Skeletal muscle cell (primary cell): ENCODE data around the gene ANXA3.
"Not testable (repeated sequence)": the region's sequence is repeated elsewhere in the genome, so short reads cannot be mapped to it uniquely, and the experiment has no call there.

Source experiments
- DNase-seq: peaks from one replicate; pipeline ENCODE4 v3.0.0-alpha.2; 2010; ENCODE audit warnings: low read depth
- H3K4me3 ChIP-seq: 2 replicates; pipeline ENCODE4 v1.5.1; 2011; ENCODE audit warnings: low read depth, mild to moderate bottlenecking, control low read depth, low read length, moderate library complexity

The ANXA3 gene

GRCh38 chr4:78567500-78568060, 16.0 kb downstream of the ANXA3 start:
- no peak for DNase-seq

GRCh38 chr4:78568640-78569305, 17.2 kb downstream of the ANXA3 start:
- DNase-seq = no peak
- no peak overlapping the region for H3K4me3 ChIP-seq

More at GRCh38 chr4:78567500-78568060, 16.0 kb downstream of the ANXA3 start:
- no peak overlapping the region for H3K4me3 ChIP-seq

- no peak overlapping the region for H3K4me3 ChIP-seq
- DNase-seq = no peak
Observed at GRCh38 chr4:78569306-78569821, 17.8 kb downstream of the ANXA3 start.

- DNase-seq = no peak
- no peak overlapping the region for H3K4me3 ChIP-seq
Observed at GRCh38 chr4:78570117-78570516, 18.5 kb downstream of the ANXA3 start.

- H3K4me3 ChIP-seq = no peak overlapping the region
- DNase-seq = no peak
Observed at GRCh38 chr4:78571804-78572203, 20.2 kb downstream of the ANXA3 start.

- DNase-seq = no peak
- no peak overlapping the region for H3K4me3 ChIP-seq
Observed at GRCh38 chr4:78578674-78579425, 27.3 kb downstream of the ANXA3 start.

GRCh38 chr4:78581618-78582017, 30.0 kb downstream of the ANXA3 start:
- no peak for DNase-seq
- H3K4me3 ChIP-seq = no peak overlapping the region

GRCh38 chr4:78584863-78585547, 33.4 kb downstream of the ANXA3 start:
- no peak for DNase-seq
- H3K4me3 ChIP-seq = no peak overlapping the region

GRCh38 chr4:78585633-78586032, 34.1 kb downstream of the ANXA3 start:
- H3K4me3 ChIP-seq = no peak overlapping the region
- no peak for DNase-seq

- no peak for DNase-seq
- no peak overlapping the region for H3K4me3 ChIP-seq
Observed at GRCh38 chr4:78588894-78589545, 37.5 kb downstream of the ANXA3 start.

GRCh38 chr4:78591404-78591803, 39.8 kb downstream of the ANXA3 start:
- DNase-seq = no peak
- no peak overlapping the region for H3K4me3 ChIP-seq

GRCh38 chr4:78592088-78592783, 40.7 kb downstream of the ANXA3 start:
- DNase-seq = no peak
- H3K4me3 ChIP-seq = no peak overlapping the region

GRCh38 chr4:78596111-78596742, 44.7 kb downstream of the ANXA3 start:
- no peak for DNase-seq
- no peak overlapping the region for H3K4me3 ChIP-seq

- H3K4me3 ChIP-seq, DNase-seq: not testable (repeated sequence)
Observed at GRCh38 chr4:78598431-78598830, 46.9 kb downstream of the ANXA3 start.

GRCh38 chr4:78599147-78599546, 47.6 kb downstream of the ANXA3 start:
- no peak overlapping the region for H3K4me3 ChIP-seq
- no peak for DNase-seq

- no peak for DNase-seq
- H3K4me3 ChIP-seq = no peak overlapping the region
Observed at GRCh38 chr4:78599931-78600375, 48.4 kb downstream of the ANXA3 start.

GRCh38 chr4:78601013-78601412, 49.4 kb downstream of the ANXA3 start:
- no peak overlapping the region for H3K4me3 ChIP-seq
- no peak for DNase-seq

- no peak overlapping the region for H3K4me3 ChIP-seq
- no peak for DNase-seq
Observed at GRCh38 chr4:78602334-78602733, 50.8 kb downstream of the ANXA3 start.
